Nephron progenitor cell (in vitro differentiated cells): ENCODE data around the gene DNASE1L2.

Experiments
- DNase-seq: peaks from one replicate; pipeline ENCODE4 v3.0.0; 2021
- H3K27ac Mint-ChIP-seq: 2 replicates; pipeline ENCODE4 v1.8.0; 2021; ENCODE audit warnings: mild to moderate bottlenecking, moderate library complexity, mixed read lengths
- H3K27me3 Mint-ChIP-seq: 2 replicates; pipeline ENCODE4 v1.8.0; 2021; ENCODE audit warnings: mild to moderate bottlenecking, low read depth, mixed read lengths; ENCODE audit not compliant: poor library complexity
- H3K36me3 Mint-ChIP-seq: 2 replicates; pipeline ENCODE4 v1.8.0; 2021; ENCODE audit warnings: low read depth, mixed read lengths
- H3K4me1 Mint-ChIP-seq: 2 replicates; pipeline ENCODE4 v1.8.0; 2021; ENCODE audit warnings: mixed read lengths
- H3K4me3 Mint-ChIP-seq: 2 replicates; pipeline ENCODE4 v1.8.0; 2021; ENCODE audit warnings: mild to moderate bottlenecking, moderate library complexity, mixed read lengths
- H3K9me3 Mint-ChIP-seq: 2 replicates; pipeline ENCODE4 v1.8.0; 2021; ENCODE audit warnings: mild to moderate bottlenecking, moderate library complexity, mixed read lengths
- CTCF ChIP-seq: fragments of 200-600 bp; sonication (generic); IDR thresholded peaks from 2 replicates; pipeline ENCODE4 v1.5.0; 2021; ENCODE audit warnings: antibody characterized with exemption

Gene DNASE1L2

GRCh38 chr16:2226245-2226793, 9.9 kb upstream of the DNASE1L2 start:
- TF ChIP-seq CTCF: no peak
- no peaks in the 10 kb centered on the region for H3K9me3 Mint-ChIP-seq
- H3K27ac Mint-ChIP-seq: peak overlapping the region; percentile 66
- H3K36me3 Mint-ChIP-seq: peaks cover 5% of the 10 kb centered on the region
- H3K27me3 Mint-ChIP-seq: peaks cover 2% of the 10 kb centered on the region
- H3K4me3 Mint-ChIP-seq: no peak overlapping the region
- no peak for DNase-seq
- H3K4me1 Mint-ChIP-seq: peaks cover 24% of the 10 kb centered on the region

- H3K27me3 Mint-ChIP-seq: peaks cover 2% of the 10 kb centered on the region
- H3K9me3 Mint-ChIP-seq: no peaks in the 10 kb centered on the region
- no peak for DNase-seq
- H3K4me1 Mint-ChIP-seq: peaks cover 24% of the 10 kb centered on the region
- H3K36me3 Mint-ChIP-seq: peaks cover 5% of the 10 kb centered on the region
- no peak overlapping the region for H3K27ac Mint-ChIP-seq
- TF ChIP-seq CTCF: no peak
- H3K4me3 Mint-ChIP-seq: no peak overlapping the region
These were observed 9.3 kb upstream of the DNASE1L2 start for GRCh38 chr16:2226918-2227317.

GRCh38 chr16:2228161-2228824, 8.0 kb upstream of the DNASE1L2 start:
- Mint-ChIP-seq H3K27me3 (peaks cover 2% of the 10 kb centered on the region), H3K4me3 (no peak overlapping the region), H3K9me3 (no peaks in the 10 kb centered on the region), H3K27ac (no peak overlapping the region), H3K4me1 (peaks cover 24% of the 10 kb centered on the region), H3K36me3 (peaks cover 5% of the 10 kb centered on the region)
- no peak for TF ChIP-seq CTCF
- DNase-seq: no peak

- Mint-ChIP-seq H3K4me3 (no peak overlapping the region), H3K4me1 (peaks cover 23% of the 10 kb centered on the region), H3K9me3 (no peaks in the 10 kb centered on the region), H3K36me3 (peaks cover 5% of the 10 kb centered on the region), H3K27me3 (peaks cover 2% of the 10 kb centered on the region), H3K27ac (no peak overlapping the region)
- DNase-seq: no peak
- no peak for TF ChIP-seq CTCF
These were observed 7.2 kb upstream of the DNASE1L2 start for GRCh38 chr16:2229091-2229490.

GRCh38 chr16:2229632-2230250, 6.5 kb upstream of the DNASE1L2 start:
- no peak for DNase-seq
- no peaks in the 10 kb centered on the region for H3K9me3 Mint-ChIP-seq
- peaks cover 16% of the 10 kb centered on the region for H3K4me1 Mint-ChIP-seq
- TF ChIP-seq CTCF: no peak
- no peak overlapping the region for H3K27ac Mint-ChIP-seq
- H3K27me3 Mint-ChIP-seq: peaks cover 2% of the 10 kb centered on the region
- no peak overlapping the region for H3K4me3 Mint-ChIP-seq
- H3K36me3 Mint-ChIP-seq: peaks cover 5% of the 10 kb centered on the region
